ENCODE results near the gene MPPE1.
"Not testable (repeated sequence)": the region's sequence is repeated elsewhere in the genome, so short reads cannot be mapped to it uniquely, and the experiment has no call there.

The MPPE1 gene

GRCh38 chr18:11923450-11923849 is 15.3 kb upstream of the MPPE1 start:
- DNase-seq: no peak

GRCh38 chr18:11919522-11919921 is 11.4 kb upstream of the MPPE1 start:
- DNase-seq: not testable (repeated sequence)

- not testable (repeated sequence) for DNase-seq
Measured at GRCh38 chr18:11916880-11917279, 8.8 kb upstream of the MPPE1 start.

- no peak for DNase-seq
Measured at GRCh38 chr18:11909591-11910026, 1.5 kb upstream of the MPPE1 start.

GRCh38 chr18:11909061-11909455 is 941 bp upstream of the MPPE1 start:
- no peak for DNase-seq

- no peak for DNase-seq
Measured at GRCh38 chr18:11906926-11907874, 917 bp downstream of the MPPE1 start.

- no peak for DNase-seq
Measured at GRCh38 chr18:11906176-11906575, 1.9 kb downstream of the MPPE1 start.

GRCh38 chr18:11905613-11906012 is 2.5 kb downstream of the MPPE1 start:
- DNase-seq: no peak

- DNase-seq: no peak
Measured at GRCh38 chr18:11902522-11903292, 5.4 kb downstream of the MPPE1 start.

- DNase-seq: no peak
Measured at GRCh38 chr18:11901826-11902438, 6.2 kb downstream of the MPPE1 start.

- DNase-seq: no peak
Measured at GRCh38 chr18:11899063-11899462, 9.1 kb downstream of the MPPE1 start.

GRCh38 chr18:11897781-11898180 is 10.3 kb downstream of the MPPE1 start:
- no peak for DNase-seq

GRCh38 chr18:11892438-11892837 is 15.7 kb downstream of the MPPE1 start:
- not testable (repeated sequence) for DNase-seq

- DNase-seq: no peak
Measured at GRCh38 chr18:11891737-11892136, 16.4 kb downstream of the MPPE1 start.

- DNase-seq: no peak
Measured at GRCh38 chr18:11889284-11889683, 18.8 kb downstream of the MPPE1 start.

- no peak for DNase-seq
Measured at GRCh38 chr18:11888726-11889125, 19.4 kb downstream of the MPPE1 start.

GRCh38 chr18:11887328-11888128 is 20.6 kb downstream of the MPPE1 start:
- DNase-seq: no peak

GRCh38 chr18:11886577-11887110 is 21.5 kb downstream of the MPPE1 start:
- no peak for DNase-seq

GRCh38 chr18:11885278-11885947 is 22.7 kb downstream of the MPPE1 start:
- DNase-seq: no peak

- no peak for DNase-seq
Measured at GRCh38 chr18:11884396-11885030, 23.6 kb downstream of the MPPE1 start.

GRCh38 chr18:11883153-11883552 is 25.0 kb downstream of the MPPE1 start:
- DNase-seq: no peak

All from activated CD8-positive, alpha-beta memory T cell treated with anti-CD3 and anti-CD28 coated beads, Interleukin-2, amount 50 U/mL, for 48 hours (primary cell).